Body of pancreas (tissue), 4 donors: Measurements from ENCODE around the gene SOX13.

ENCODE experiments used
- CTCF ChIP-seq, 7 experiments: fragments of 450-650 bp in 4 of 7; fragments of 200-600 bp in 3 of 7; sonication (generic) in 3 of 7; IDR thresholded peaks; one replicate each; pipeline ENCODE4 v1.5.1; 2016 to 2019; ENCODE audit warnings: antibody characterized with exemption in 7 of 7
- POLR2A ChIP-seq, 3 donors: fragments of 450-650 bp; IDR thresholded peaks; one replicate each; pipeline ENCODE4 v1.6.1; 2016; ENCODE audit warnings: antibody characterized with exemption in 3 of 3, mild to moderate bottlenecking in 2 of 3

GRCh38 chr1:204076891-204077290 lies 4.0 kb downstream of the SOX13 start:
- TF ChIP-seq CTCF (IDR thresholded peaks at IDR 0.05): no peak
- TF ChIP-seq POLR2A (IDR thresholded peaks at IDR 0.05): no peak
